WI38 (cell line): ENCODE data around the gene MTX2.
"Not testable (repeated sequence)": the region's sequence is repeated elsewhere in the genome, so short reads cannot be mapped to it uniquely, and the experiment has no call there.

ENCODE experiments used
- H3K4me3 ChIP-seq: 2 replicates; pipeline ENCODE4 v1.5.1; 2011; ENCODE audit warnings: low read depth, mild to moderate bottlenecking, control low read depth, low read length
- TF ChIP-seq, protein P1 (sequence below): IDR thresholded peaks from 2 replicates; pipeline ENCODE4 v1.5.1; 2012; ENCODE audit warnings: low read depth, mild to moderate bottlenecking, control low read depth, low read length

The MTX2 gene

DNA sequence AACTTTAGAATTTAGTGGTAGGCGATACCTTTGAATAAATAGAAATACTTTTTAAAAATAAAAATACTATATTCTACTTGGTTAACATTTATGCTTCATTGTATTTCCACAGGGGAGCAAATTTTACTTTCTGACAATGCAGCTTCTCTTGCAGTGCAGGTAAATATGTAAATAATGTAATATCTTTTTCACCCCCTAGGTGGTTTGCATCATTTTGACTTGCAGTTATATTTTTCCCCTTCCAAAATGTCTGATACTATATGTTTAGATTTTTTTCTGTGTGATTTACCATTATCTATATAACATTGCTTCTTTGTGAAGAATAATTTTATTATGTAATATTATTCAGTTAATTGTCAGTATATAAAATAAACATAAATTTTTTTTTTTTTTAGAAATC, 28.5 kb downstream of the MTX2 start:
- TF ChIP-seq, protein P1, sequence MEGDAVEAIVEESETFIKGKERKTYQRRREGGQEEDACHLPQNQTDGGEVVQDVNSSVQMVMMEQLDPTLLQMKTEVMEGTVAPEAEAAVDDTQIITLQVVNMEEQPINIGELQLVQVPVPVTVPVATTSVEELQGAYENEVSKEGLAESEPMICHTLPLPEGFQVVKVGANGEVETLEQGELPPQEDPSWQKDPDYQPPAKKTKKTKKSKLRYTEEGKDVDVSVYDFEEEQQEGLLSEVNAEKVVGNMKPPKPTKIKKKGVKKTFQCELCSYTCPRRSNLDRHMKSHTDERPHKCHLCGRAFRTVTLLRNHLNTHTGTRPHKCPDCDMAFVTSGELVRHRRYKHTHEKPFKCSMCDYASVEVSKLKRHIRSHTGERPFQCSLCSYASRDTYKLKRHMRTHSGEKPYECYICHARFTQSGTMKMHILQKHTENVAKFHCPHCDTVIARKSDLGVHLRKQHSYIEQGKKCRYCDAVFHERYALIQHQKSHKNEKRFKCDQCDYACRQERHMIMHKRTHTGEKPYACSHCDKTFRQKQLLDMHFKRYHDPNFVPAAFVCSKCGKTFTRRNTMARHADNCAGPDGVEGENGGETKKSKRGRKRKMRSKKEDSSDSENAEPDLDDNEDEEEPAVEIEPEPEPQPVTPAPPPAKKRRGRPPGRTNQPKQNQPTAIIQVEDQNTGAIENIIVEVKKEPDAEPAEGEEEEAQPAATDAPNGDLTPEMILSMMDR = no peak

DNA sequence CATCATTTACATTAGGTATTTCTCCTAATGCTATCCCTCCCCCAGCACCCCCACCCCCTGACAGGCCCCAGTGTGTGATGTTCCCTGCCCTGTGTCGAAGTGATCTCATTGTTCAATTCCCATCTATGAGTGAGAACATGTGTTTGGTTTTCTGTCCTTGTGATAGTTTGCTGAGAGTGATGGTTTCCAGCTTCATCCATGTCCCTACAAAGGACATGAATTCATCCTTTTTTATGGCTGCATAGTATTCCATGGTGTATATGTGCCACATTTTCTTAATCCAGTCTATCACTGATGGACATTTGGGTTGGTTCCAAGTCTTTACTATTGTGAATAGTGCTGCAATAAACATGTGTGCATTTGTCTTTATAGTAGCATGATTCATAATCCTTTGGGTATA, 36.8 kb downstream of the MTX2 start:
- not testable (repeated sequence) for H3K4me3 ChIP-seq

More for the DNA sequence above, 28.5 kb downstream of the MTX2 start:
- H3K4me3 ChIP-seq = no peak overlapping the region

DNA sequence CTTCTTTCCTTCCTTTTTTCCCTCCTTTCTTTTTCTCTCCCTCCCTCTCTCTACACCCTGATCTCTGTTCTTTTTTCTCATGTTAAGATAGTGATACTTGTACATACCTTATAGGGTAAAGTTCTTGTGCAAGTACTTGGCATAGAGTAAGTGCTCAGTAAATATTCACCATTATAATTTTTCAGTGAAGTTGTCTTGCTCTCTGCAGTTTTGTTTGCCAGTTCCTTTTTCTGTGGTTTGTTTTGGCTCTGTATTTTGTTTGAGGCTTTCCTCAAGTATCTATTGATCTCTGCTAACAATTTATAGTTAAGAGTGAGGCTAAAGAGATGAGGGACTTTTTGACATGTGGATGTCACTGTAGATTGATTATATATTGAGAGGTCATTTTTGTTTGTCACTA, 48.0 kb downstream of the MTX2 start:
- TF ChIP-seq, protein P1 = no peak

DNA sequence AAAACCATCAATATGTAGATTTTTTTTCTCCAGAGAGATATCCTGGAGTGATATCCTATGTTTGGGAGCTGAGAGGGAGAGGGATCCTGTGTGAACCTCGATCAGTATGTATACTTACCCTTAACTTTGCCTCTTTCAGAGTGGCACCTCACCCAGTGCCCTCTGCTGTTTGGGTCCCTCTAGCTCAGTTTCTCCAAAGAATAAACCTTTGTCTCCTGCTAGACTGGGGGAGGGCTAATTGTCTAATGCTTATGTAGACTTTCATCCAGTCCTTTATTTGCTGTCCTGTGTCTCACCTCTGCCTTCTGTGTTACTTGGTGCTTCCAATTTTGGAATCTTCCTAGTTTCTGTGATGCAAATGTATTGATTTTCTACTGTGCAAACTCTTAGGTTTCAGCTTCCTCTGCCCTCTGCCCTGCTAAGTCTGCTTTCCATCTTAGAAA, 48.4 kb downstream of the MTX2 start:
- TF ChIP-seq, protein P1 = no peak
- no peak overlapping the region for H3K4me3 ChIP-seq

More for the DNA sequence above, 48.0 kb downstream of the MTX2 start:
- H3K4me3 ChIP-seq = no peak overlapping the region

DNA sequence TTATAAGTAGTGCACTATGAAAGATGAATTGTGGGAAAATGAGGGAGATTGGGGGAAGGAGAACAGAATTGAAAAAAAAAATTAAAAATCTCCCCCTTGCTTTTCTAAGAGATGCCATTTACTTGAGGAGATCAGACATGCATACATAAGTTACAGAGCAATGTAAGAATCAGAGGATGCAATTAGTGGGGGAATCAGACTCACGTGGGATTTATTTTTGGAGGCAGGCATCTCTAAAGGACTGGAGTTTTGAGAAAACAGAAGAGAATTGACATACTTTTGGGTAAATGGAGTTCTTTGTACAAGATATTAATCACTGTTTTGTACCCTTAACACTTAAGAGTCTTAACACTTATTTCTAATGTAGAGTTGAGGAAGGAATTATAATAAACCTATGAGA, 52.7 kb downstream of the MTX2 start:
- TF ChIP-seq, protein P1 = no peak
- no peak overlapping the region for H3K4me3 ChIP-seq

DNA sequence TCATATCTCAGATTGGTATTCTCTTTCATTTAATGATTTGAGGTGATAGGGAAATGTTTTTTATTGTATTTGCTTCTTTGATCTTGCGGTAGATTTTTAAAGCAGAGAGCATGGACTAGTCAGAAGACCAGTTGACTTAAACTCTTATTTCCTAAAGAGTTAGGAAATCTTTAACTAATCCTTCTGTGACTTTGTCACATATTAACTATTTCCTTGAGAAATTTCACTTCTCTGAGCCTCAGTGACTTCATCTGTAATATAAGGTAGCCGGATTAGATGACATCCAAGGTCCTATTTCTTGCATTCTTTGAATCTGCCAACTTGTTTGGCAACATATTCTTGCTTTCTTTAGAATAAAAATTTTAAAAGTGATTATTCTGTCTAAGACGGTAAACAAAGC, 55.6 kb downstream of the MTX2 start:
- TF ChIP-seq, protein P1 = no peak
- H3K4me3 ChIP-seq = no peak overlapping the region

DNA sequence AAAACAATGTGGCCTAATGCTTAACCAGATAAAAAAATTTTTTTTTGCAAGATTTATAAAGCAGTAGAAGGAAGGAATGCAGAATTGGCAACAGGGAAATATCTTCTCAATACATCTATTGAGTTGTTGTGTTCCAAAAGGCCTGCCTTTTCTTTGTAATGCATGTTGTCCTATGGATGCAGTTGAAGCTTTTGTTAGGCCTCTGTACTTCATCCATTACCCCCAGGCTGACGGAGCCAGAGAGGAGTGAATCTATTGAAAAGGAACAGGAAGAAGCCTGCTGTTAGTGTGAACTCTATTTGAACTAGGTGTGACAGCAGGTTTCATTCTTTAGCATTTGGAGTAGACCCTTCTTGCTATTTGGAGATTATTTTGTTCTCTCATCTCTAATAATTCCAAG, 56.5 kb downstream of the MTX2 start:
- H3K4me3 ChIP-seq = no peak overlapping the region
- TF ChIP-seq, protein P1 = no peak

DNA sequence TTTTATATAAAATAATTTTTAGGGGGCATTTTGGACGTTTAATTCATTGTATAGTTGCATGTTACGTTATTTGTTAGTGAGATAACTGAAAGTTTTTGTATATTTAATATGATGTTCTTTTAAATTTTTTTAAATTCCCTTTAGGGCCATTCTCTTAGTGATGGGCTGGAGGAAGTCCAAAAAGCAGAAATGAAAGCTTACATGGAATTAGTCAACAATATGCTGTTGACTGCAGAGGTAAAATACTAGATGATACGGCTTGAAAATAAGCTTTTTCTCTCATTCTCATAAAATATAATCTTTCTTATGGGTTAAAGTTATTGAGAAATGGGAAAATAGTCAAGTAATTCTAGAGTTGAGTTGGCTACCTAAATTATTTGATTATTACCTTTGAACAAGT, 58.9 kb downstream of the MTX2 start:
- no peak overlapping the region for H3K4me3 ChIP-seq
- TF ChIP-seq, protein P1 = no peak
